Kidney epithelial cell (primary cell): Measurements from ENCODE around the gene RSAD1. TPM values are rescaled to one million over a fixed set of nuclear protein-coding genes. Genes with fewer than 3 reads are reported as not detected.

Experiments
- DNase-seq: peaks from one replicate; pipeline ENCODE4 v3.0.0-alpha.2; 2010; ENCODE audit warnings: low read depth
- H3K27me3 ChIP-seq: 2 replicates; pipeline ENCODE4 v1.6.0; 2011; ENCODE audit warnings: low read length; ENCODE audit not compliant: control insufficient read depth, insufficient read depth
- H3K36me3 ChIP-seq: 2 replicates; pipeline ENCODE4 v1.5.1; 2011; ENCODE audit warnings: low read length; ENCODE audit not compliant: control insufficient read depth, insufficient read depth
- H3K4me3 ChIP-seq: 2 replicates; pipeline ENCODE4 v1.5.1; 2011; ENCODE audit warnings: low read depth, mild to moderate bottlenecking, control low read depth, low read length
- total RNA-seq: library from RNA; depleted of rRNA; stranded (reverse); fragments of >200 nt; gene quantifications from 2 replicates; pipeline ENCODE4 v1.2.3, GENCODE V29; 2015
- TF ChIP-seq, protein P1 (sequence below): IDR thresholded peaks from 2 replicates; pipeline ENCODE4 v1.5.1; 2011; ENCODE audit warnings: mild to moderate bottlenecking, moderate library complexity, low read length, control low read depth, inconsistent platforms; ENCODE audit not compliant: insufficient read depth, poor library complexity, severe bottlenecking

RSAD1 gene
- total RNA-seq, 1 donor from 2014 or later = 28.4 TPM

DNA sequence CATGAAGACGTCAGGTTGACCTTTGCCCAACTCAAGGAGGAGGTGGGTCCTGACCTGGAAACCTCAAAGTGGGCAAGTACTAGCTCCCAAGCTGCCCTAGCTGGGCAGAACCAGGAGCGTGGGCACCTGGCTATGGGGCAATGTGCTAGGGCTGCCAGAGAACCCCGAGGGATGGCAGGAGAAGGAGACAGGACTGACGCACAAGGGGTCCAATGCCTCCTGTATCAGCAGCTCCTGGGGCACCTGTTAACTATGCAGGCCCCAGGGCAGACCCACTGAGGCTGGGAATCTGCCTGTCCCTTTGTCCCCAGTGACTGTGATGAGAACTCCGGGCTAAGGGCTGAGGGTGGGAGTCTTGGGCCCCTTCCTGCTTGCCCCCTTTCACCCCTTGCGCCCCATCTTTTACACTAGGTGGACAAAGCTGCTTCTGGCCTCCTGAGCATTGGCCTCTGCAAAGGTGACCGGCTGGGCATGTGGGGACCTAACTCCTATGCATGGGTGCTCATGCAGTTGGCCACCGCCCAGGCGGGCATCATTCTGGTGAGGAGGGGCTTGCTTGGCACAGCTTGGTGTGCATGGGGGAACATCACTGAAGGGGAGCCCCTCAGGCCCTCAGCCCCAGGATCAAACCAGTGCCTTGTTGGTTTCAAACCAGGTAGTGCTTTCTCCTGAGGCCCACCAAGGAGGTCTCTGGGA, 17.7 kb upstream of the RSAD1 start:
- Histone ChIP-seq H3K36me3 (no peaks in the 10 kb centered on the region), H3K27me3 (no peaks in the 10 kb centered on the region), H3K4me3 (no peak overlapping the region)
- TF ChIP-seq, protein P1, sequence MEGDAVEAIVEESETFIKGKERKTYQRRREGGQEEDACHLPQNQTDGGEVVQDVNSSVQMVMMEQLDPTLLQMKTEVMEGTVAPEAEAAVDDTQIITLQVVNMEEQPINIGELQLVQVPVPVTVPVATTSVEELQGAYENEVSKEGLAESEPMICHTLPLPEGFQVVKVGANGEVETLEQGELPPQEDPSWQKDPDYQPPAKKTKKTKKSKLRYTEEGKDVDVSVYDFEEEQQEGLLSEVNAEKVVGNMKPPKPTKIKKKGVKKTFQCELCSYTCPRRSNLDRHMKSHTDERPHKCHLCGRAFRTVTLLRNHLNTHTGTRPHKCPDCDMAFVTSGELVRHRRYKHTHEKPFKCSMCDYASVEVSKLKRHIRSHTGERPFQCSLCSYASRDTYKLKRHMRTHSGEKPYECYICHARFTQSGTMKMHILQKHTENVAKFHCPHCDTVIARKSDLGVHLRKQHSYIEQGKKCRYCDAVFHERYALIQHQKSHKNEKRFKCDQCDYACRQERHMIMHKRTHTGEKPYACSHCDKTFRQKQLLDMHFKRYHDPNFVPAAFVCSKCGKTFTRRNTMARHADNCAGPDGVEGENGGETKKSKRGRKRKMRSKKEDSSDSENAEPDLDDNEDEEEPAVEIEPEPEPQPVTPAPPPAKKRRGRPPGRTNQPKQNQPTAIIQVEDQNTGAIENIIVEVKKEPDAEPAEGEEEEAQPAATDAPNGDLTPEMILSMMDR = no peak
- no peak for DNase-seq

DNA sequence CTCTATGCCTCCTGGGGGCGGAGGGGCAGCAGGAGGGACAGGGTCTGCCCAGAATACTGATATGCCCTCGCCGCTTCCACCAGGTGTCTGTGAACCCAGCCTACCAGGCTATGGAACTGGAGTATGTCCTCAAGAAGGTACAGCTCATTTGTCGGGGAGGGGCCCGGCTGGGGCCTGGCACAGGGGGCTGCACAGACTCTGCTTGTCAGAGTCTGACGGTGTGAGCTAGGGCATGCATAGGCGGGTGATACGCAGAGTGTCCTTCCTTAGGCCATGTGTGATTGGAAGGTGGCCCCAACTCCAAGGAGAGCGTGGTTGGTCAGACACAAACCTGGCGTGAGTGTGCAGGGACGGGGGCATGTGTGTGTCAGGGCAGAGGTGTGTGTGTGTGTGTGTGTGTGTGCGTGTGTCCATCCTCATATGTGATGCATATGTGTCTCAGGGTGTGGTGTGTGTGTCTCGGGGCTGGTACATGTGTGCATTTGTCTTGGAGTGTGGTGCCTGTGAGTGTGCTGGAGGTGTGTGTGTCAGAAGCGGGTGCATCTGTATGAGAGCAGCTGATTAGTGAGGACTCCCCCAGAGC, 17.0 kb upstream of the RSAD1 start:
- no peak overlapping the region for H3K4me3 ChIP-seq
- TF ChIP-seq, protein P1 = no peak
- no peak for DNase-seq
- no peaks in the 10 kb centered on the region for H3K36me3 ChIP-seq
- H3K27me3 ChIP-seq = peaks cover under 1% of the 10 kb centered on the region

DNA sequence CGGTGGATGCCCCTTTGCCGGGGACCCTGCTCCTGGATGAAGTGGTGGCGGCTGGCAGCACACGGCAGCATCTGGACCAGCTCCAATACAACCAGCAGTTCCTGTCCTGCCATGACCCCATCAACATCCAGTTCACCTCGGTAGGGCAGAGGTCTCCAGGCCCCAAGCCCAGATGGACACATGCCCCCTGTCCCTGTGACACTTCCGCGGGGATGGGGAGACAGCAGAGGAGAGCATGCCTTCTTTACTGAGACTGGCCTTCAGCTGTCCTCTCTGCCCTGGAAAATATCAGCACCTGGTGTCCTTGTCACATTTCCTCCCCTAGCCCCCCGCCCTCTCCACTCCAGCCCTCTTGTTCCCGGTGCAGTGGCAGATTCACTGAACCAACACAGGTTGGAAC, 16.2 kb upstream of the RSAD1 start:
- no peak for DNase-seq
- H3K36me3 ChIP-seq = no peaks in the 10 kb centered on the region
- peaks cover 6% of the 10 kb centered on the region for H3K27me3 ChIP-seq
- H3K4me3 ChIP-seq = no peak overlapping the region
- TF ChIP-seq, protein P1 = no peak

DNA sequence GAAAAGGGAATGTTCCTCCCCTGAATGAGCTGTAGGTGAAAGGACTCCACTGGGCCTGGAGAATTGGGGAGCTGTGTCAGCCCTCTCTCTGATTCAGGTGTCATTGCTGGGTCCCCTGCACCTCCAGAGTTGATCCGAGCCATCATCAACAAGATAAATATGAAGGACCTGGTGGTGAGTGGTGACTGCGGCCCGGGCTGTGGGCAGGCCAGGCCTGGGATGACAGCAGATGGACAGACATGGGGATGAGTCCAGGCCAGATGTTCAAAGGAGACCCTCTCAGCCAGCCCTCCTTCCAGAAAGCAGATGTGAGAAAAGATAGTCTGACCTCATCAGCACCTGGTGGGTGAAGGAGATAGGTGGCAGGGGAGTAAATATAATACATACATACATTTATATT, 14.5 kb upstream of the RSAD1 start:
- H3K36me3 ChIP-seq = no peaks in the 10 kb centered on the region
- TF ChIP-seq, protein P1 = no peak
- peaks cover 23% of the 10 kb centered on the region for H3K27me3 ChIP-seq
- no peak overlapping the region for H3K4me3 ChIP-seq
- no peak for DNase-seq

DNA sequence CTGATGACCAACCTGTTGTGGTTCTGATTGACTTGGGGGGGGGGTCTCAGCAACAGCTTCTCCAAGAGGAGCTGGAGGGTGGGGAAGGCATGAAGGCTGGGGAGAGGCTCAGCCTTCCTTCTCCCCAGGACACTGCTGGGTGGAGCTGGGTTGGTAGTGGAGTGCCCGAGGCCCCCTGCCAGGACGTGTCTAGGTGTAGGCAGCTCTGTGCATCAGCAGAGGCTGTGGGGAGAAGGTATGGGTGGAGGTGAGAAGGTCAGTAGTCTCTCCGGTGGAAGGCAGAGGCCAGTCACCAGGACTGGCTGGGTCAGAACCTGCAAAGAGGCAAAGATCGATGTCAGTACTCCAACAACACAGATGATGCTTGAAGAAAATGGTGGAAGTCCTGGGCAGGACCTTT, 13.9 kb upstream of the RSAD1 start:
- TF ChIP-seq, protein P1 = no peak
- Histone ChIP-seq H3K4me3 (no peak overlapping the region), H3K36me3 (no peaks in the 10 kb centered on the region), H3K27me3 (peaks cover 29% of the 10 kb centered on the region)
- no peak for DNase-seq

DNA sequence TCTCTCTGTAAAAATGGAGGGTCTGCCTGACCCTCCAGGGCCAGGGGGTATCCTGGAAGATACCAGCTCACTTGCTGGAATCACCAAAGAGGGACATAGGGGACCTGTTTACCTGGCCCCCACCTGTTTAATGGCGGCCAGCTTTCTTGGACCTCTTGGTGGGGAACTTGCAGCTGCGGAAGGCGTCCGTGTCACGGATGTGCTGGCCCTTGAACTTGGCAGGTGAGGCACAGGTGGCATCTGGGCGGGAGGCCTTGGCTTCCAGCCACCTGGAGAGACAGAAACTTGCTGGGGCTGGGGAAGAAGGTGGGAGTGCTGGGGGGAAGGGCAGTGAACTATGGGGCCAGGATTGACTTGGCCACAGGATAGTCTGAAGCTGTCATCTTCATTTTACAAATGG, 13.5 kb upstream of the RSAD1 start:
- Histone ChIP-seq H3K4me3 (no peak overlapping the region), H3K36me3 (no peaks in the 10 kb centered on the region), H3K27me3 (peaks cover 33% of the 10 kb centered on the region)
- TF ChIP-seq, protein P1 = no peak
- no peak for DNase-seq
